ENCODE data around the gene DECR2. TPM values are rescaled to one million over a fixed set of nuclear protein-coding genes. Genes with fewer than 3 reads are reported as not detected.

DECR2 gene
- total and polyA plus RNA-seq, 2 of the 13 experiments (the other 11 are each of a cell fraction or from before 2014, with no cell fraction given), result 36.3 to 44.6 TPM

DNA sequence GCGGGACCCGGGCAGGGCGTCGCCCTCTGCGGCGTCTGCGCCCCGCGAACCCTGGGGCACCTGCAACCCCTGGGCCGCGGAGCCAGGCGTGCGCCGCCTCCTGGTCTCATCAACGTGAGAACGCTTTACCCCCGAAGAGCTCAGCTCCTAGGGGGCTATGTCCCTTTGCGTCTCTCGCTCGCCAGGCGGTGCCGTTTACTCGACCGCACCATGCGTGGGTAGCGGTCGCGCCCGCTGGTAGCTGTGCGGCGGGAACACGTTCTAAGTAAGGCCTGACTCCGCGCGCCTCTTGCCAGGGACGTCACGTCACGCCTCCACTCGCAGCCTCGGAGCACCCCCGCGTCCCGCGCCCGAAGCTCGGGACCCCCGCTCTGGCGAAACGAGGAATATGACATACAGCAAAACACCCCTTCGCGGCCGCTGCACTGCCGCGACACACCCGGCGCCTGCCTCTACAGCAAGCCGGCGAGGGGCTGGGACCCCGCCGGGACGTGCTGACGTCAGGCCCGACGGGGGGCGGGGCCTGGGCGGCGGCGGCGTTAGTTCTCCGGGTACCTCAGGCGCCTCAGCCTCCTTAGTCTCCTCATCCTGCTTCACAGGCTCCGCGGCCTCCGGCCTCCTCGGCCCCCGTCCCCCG, 23.5 kb downstream of the DECR2 start, which contains the start of gene RAB11FIP3 (continued):
- TF ChIP-seq, protein P1, sequence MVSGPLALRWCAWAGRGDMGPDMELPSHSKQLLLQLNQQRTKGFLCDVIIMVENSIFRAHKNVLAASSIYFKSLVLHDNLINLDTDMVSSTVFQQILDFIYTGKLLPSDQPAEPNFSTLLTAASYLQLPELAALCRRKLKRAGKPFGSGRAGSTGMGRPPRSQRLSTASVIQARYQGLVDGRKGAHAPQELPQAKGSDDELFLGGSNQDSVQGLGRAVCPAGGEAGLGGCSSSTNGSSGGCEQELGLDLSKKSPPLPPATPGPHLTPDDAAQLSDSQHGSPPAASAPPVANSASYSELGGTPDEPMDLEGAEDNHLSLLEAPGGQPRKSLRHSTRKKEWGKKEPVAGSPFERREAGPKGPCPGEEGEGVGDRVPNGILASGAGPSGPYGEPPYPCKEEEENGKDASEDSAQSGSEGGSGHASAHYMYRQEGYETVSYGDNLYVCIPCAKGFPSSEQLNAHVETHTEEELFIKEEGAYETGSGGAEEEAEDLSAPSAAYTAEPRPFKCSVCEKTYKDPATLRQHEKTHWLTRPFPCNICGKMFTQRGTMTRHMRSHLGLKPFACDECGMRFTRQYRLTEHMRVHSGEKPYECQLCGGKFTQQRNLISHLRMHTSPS (CRISPR knock-in tag; IDR thresholded peaks at IDR 0.05; ENCODE audit: low read depth), result 0 out of 2 replicates have a peak, but pooled peaks have one; percentile 24
- no peak for TF ChIP-seq ATRX (CRISPR knock-in tag; IDR thresholded peaks at IDR 0.05; ENCODE audit: borderline replicate concordance)
- TF ChIP-seq, protein P2, sequence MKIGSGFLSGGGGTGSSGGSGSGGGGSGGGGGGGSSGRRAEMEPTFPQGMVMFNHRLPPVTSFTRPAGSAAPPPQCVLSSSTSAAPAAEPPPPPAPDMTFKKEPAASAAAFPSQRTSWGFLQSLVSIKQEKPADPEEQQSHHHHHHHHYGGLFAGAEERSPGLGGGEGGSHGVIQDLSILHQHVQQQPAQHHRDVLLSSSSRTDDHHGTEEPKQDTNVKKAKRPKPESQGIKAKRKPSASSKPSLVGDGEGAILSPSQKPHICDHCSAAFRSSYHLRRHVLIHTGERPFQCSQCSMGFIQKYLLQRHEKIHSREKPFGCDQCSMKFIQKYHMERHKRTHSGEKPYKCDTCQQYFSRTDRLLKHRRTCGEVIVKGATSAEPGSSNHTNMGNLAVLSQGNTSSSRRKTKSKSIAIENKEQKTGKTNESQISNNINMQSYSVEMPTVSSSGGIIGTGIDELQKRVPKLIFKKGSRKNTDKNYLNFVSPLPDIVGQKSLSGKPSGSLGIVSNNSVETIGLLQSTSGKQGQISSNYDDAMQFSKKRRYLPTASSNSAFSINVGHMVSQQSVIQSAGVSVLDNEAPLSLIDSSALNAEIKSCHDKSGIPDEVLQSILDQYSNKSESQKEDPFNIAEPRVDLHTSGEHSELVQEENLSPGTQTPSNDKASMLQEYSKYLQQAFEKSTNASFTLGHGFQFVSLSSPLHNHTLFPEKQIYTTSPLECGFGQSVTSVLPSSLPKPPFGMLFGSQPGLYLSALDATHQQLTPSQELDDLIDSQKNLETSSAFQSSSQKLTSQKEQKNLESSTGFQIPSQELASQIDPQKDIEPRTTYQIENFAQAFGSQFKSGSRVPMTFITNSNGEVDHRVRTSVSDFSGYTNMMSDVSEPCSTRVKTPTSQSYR (CRISPR knock-in tag; IDR thresholded peaks at IDR 0.05; ENCODE audit: borderline replicate concordance), result no peak
- TF ChIP-seq MAZ (IDR thresholded peaks at IDR 0.05; ENCODE audit: borderline replicate concordance, low read depth, low read length), result no peak
- TF ChIP-seq MAZ (CRISPR knock-in tag; IDR thresholded peaks at IDR 0.05; ENCODE audit: low read depth), result peak; percentile 68; the same call in 1 of the 2 replicates
- 0 out of 2 replicates have a peak, but pooled peaks have one; percentile 69 for TF ChIP-seq ARID2 (CRISPR knock-in tag; IDR thresholded peaks at IDR 0.05; ENCODE audit: borderline replicate concordance)
- TF ChIP-seq, protein P3, sequence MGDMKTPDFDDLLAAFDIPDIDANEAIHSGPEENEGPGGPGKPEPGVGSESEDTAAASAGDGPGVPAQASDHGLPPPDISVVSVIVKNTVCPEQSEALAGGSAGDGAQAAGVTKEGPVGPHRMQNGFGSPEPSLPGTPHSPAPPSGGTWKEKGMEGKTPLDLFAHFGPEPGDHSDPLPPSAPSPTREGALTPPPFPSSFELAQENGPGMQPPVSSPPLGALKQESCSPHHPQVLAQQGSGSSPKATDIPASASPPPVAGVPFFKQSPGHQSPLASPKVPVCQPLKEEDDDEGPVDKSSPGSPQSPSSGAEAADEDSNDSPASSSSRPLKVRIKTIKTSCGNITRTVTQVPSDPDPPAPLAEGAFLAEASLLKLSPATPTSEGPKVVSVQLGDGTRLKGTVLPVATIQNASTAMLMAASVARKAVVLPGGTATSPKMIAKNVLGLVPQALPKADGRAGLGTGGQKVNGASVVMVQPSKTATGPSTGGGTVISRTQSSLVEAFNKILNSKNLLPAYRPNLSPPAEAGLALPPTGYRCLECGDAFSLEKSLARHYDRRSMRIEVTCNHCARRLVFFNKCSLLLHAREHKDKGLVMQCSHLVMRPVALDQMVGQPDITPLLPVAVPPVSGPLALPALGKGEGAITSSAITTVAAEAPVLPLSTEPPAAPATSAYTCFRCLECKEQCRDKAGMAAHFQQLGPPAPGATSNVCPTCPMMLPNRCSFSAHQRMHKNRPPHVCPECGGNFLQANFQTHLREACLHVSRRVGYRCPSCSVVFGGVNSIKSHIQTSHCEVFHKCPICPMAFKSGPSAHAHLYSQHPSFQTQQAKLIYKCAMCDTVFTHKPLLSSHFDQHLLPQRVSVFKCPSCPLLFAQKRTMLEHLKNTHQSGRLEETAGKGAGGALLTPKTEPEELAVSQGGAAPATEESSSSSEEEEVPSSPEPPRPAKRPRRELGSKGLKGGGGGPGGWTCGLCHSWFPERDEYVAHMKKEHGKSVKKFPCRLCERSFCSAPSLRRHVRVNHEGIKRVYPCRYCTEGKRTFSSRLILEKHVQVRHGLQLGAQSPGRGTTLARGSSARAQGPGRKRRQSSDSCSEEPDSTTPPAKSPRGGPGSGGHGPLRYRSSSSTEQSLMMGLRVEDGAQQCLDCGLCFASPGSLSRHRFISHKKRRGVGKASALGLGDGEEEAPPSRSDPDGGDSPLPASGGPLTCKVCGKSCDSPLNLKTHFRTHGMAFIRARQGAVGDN (CRISPR knock-in tag; IDR thresholded peaks at IDR 0.05), result peak; percentile 96
- TF ChIP-seq ZSCAN30 (CRISPR knock-in tag; IDR thresholded peaks at IDR 0.05), result no peak
- TF ChIP-seq ZNF296 (CRISPR knock-in tag; conservative IDR thresholded peaks at IDR 0.05), result no peak
- TF ChIP-seq ATAD3A (CRISPR knock-in tag; IDR thresholded peaks at IDR 0.05), result no peak
- no peak for TF ChIP-seq HCFC1 (IDR thresholded peaks at IDR 0.05; ENCODE audit: low read depth, low read length)
- TF ChIP-seq PTBP1 (IDR thresholded peaks at IDR 0.05; ENCODE audit: low read depth, low read length, poor library complexity, severe bottlenecking), result no peak
- TF ChIP-seq, protein P4, sequence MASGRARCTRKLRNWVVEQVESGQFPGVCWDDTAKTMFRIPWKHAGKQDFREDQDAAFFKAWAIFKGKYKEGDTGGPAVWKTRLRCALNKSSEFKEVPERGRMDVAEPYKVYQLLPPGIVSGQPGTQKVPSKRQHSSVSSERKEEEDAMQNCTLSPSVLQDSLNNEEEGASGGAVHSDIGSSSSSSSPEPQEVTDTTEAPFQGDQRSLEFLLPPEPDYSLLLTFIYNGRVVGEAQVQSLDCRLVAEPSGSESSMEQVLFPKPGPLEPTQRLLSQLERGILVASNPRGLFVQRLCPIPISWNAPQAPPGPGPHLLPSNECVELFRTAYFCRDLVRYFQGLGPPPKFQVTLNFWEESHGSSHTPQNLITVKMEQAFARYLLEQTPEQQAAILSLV (CRISPR knock-in tag; IDR thresholded peaks at IDR 0.05; ENCODE audit: borderline replicate concordance), result peak; percentile 74
- TF ChIP-seq MATR3 (CRISPR knock-in tag; IDR thresholded peaks at IDR 0.05), result no peak
- peak; percentile 76; the same call in 1 of the 2 replicates for TF ChIP-seq GZF1 (CRISPR knock-in tag; IDR thresholded peaks at IDR 0.05)
- TF ChIP-seq KLF16 (CRISPR knock-in tag; IDR thresholded peaks at IDR 0.05), result no peak; a peak in 2 of 4 replicates
- no peak for TF ChIP-seq ZNF253 (CRISPR knock-in tag; IDR thresholded peaks at IDR 0.05; ENCODE audit: borderline replicate concordance)
- no peak for TF ChIP-seq RELA (CRISPR knock-in tag; IDR thresholded peaks at IDR 0.05)
- TF ChIP-seq ZNF180 (CRISPR knock-in tag; IDR thresholded peaks at IDR 0.05; ENCODE audit: borderline replicate concordance, low read depth), result no peak
- peak; percentile 63; the same call in 1 of the 2 replicates for TF ChIP-seq ZNF160 (CRISPR knock-in tag; IDR thresholded peaks at IDR 0.05)

Measured in HepG2 (cell line).